Measurements from ENCODE around the gene NCKAP5.

Gene NCKAP5

DNA sequence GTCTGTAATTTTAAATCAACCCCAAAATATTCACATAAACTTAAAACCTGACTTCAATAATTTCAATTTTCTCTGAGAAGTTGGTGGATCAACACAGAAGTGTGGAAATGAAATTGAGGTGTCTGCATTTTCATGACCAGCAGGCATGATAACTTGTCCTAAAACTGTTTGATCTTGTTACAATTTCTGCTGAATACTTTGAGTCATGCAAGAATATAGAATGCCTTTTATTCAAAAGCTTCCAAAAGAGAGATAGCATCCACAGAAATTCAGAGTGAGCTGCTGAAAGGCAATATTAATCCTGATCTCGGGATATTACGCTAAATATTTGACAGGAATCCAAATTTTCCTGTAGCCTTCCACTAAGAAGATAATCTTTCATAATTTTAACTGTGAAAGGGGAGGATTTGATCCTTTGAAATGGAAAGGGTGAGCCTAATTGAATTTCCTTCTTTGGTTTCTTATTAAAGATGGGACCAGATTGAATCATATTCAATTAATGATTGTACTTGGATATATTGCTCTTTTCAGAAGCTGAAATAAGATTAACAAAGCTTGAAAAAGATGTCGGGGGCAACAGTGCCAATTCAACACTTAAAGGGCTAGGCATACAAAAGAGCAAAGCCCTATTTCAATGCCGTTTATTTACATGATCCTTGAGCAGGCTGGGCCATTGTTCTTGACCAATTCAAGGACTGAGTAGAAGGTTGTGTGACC, 129.3 kb downstream of the NCKAP5 start:
- TF ChIP-seq, protein P1, sequence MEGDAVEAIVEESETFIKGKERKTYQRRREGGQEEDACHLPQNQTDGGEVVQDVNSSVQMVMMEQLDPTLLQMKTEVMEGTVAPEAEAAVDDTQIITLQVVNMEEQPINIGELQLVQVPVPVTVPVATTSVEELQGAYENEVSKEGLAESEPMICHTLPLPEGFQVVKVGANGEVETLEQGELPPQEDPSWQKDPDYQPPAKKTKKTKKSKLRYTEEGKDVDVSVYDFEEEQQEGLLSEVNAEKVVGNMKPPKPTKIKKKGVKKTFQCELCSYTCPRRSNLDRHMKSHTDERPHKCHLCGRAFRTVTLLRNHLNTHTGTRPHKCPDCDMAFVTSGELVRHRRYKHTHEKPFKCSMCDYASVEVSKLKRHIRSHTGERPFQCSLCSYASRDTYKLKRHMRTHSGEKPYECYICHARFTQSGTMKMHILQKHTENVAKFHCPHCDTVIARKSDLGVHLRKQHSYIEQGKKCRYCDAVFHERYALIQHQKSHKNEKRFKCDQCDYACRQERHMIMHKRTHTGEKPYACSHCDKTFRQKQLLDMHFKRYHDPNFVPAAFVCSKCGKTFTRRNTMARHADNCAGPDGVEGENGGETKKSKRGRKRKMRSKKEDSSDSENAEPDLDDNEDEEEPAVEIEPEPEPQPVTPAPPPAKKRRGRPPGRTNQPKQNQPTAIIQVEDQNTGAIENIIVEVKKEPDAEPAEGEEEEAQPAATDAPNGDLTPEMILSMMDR (IDR thresholded peaks at IDR 0.05; ENCODE audit: low read depth, low read length): no peak
- H3K4me3 ChIP-seq (ENCODE audit: low read depth, low read length): no peak overlapping the region

DNA sequence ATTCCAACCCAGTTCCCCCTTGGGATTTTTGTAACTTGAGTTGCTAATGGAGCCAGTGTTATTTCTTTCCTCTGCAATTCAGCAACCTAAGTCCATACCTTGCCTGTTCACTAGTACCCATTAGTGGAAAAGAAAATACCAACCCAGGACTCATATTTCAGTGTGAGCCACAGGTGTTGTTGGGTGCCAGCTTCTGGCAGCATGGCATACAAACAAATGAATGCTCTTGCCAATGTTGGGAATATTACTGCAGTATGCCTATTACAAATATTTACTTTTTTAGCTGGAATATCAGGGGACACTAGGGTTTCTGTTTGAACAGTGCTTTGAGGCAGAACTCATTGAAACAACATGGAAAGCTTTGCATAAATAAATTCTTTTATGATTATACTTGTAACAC, 130.2 kb downstream of the NCKAP5 start:
- TF ChIP-seq, protein P1 (IDR thresholded peaks at IDR 0.05; ENCODE audit: low read depth, low read length): no peak
- H3K4me3 ChIP-seq (ENCODE audit: low read depth, low read length): no peak overlapping the region

DNA sequence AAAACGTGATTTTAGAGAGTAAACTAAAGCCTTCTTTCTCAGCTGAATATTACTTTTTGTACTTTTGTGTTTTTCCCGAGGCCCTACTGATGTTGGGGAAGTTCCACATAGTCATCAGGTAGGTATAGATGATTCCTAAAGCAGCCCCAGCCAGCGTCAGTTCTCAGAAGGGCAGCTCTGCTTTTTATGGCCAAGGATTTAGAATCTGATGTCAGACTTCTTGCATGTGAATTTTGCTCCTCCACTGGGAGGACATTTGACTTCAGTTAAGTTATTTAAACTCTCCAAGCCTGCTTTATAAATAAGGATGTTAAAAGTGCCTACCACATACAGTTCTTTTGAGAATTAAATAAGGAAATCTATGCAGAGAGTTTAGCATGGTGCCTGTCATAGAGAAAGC, 130.8 kb downstream of the NCKAP5 start:
- H3K4me3 ChIP-seq (ENCODE audit: low read depth, low read length): no peak overlapping the region
- TF ChIP-seq, protein P1 (IDR thresholded peaks at IDR 0.05; ENCODE audit: low read depth, low read length): no peak

DNA sequence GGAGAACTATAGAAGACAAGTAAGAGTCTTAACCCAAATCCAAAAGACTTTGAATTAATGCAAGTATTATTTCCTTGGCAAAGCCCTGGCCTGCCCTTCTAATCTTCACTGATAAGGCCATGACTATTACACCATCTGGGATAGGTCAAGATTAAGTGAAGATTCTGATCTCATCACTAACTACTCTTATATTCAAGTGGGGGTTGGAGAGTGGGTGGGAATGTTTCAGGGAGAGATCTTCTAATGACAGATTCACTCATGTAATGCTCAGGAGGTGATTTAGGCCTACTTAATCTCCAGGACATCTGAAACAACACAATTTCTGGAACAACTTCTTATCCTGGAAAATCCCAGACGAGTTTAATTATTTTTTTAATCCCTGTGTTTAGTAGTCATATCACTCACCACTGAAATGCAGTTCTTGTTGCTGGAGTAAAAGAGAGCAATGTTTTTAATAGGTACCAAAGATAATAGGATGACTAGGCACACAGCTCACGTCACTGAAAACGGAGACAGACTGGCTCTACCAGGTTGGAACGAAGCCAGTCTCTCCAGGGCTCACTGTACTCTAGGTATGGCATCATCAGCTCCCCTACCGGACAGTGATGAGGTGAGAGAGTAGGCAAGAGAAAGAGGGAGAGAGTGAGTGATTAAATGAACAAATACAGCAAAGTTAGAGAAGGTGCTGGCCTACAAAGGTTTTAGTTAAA, 133.1 kb downstream of the NCKAP5 start:
- TF ChIP-seq, protein P1 (IDR thresholded peaks at IDR 0.05; ENCODE audit: low read depth, low read length): no peak
- H3K4me3 ChIP-seq (ENCODE audit: low read depth, low read length): no peak overlapping the region

DNA sequence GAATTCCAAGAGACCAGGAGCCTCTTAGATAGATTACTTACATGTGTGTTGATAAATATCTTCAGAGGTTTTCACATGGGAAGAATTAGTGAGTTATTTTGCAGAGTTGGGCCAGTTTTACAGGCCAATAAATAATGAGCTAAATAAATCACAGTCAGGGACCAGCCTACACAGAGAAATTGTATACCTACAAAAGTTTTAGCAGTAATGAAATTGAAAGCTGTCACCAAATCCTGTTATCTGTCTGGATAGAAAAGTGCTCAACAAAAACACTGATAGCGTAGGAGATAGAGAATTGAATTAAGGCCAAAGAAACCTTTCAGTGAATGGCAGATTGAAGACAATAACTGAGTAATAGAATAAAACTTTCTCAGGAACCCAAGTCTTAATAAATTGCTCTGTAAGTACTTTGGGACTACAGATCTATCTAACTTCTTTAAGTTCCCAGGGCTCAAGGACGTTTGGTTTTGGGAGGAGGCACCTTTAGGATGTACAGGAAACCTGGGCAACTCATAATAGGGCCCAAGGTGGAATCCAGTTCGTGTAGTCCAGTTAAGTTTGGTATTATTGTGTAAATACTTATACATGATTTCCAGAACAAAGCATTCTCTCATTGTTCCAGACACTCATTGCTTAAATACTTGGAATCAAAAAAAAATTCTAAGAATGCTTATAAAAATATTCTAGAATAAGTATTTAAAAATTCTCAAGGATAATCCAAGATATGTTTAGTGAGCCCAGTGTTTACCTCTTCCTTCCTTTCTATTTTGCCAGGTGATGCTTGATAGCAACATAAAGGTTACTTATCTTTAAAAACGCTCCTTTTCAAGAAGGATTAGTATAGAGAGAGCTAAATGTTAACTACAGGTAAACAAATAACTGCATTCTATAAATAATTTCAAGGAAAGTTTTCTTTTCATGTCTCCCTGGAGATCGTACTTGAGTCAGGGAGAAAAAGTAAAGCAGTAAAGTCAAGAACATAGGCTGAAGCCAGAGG, 134.5 kb downstream of the NCKAP5 start:
- TF ChIP-seq, protein P1 (IDR thresholded peaks at IDR 0.05; ENCODE audit: low read depth, low read length): no peak

DNA sequence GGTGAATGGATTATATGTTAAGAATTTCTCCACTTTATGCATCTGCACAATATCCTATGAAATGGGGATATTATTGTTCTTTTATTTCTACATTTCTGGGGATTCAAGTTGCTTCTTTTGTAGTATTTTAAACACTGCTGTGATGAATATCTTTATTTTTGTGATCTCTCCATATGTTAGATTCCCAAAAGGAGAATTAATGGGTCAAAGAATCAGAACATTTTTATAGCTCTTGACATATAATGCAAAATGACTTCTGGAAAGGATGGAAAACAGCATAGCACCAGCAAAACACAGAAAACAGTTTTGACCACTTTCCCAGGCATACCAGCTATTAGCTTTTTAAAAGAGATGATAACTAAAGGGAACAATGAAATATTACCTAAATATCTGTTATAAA, 135.5 kb downstream of the NCKAP5 start:
- TF ChIP-seq, protein P1 (IDR thresholded peaks at IDR 0.05; ENCODE audit: low read depth, low read length): no peak
- no peak overlapping the region for H3K4me3 ChIP-seq (ENCODE audit: low read depth, low read length)

More for the DNA sequence above, 134.5 kb downstream of the NCKAP5 start:
- no peak overlapping the region for H3K4me3 ChIP-seq (ENCODE audit: low read depth, low read length)
